ENCODE measurements around the gene TSPO.

GRCh38 chr22:43206509-43207161 lies 55.3 kb downstream of the TSPO start:
- TF ChIP-seq TCF12 (IDR thresholded peaks at IDR 0.05) = no peak
- no peak for TF ChIP-seq TCF12 (CRISPR knock-in tag; IDR thresholded peaks at IDR 0.05)
- TF ChIP-seq NAIF1 (CRISPR knock-in tag; IDR thresholded peaks at IDR 0.05; ENCODE audit: borderline replicate concordance) = no peak
- no peak for TF ChIP-seq POLR2A (IDR thresholded peaks at IDR 0.05; ENCODE audit: insufficient read depth in 1 of 2, low read depth in 2 of 2, low read length in 2 of 2)
- TF ChIP-seq ATF4 (CRISPR knock-in tag; IDR thresholded peaks at IDR 0.05) = no peak
- no peak for TF ChIP-seq KAT7 (CRISPR knock-in tag; IDR thresholded peaks at IDR 0.05; ENCODE audit: borderline replicate concordance)
- no peak for TF ChIP-seq FOXM1 (CRISPR knock-in tag; IDR thresholded peaks at IDR 0.05)
- TF ChIP-seq TGIF2 (CRISPR knock-in tag; IDR thresholded peaks at IDR 0.05) = no peak

Measured in HepG2 (cell line).